Psoas muscle (tissue), 8 donors: ENCODE data around the gene CREB3L1. TPM values are rescaled to one million over a fixed set of nuclear protein-coding genes. Genes with fewer than 3 reads are reported as not detected.

Experiments
- ATAC-seq, 4 donors: fragments of 200-7000 bp; cut with Tn5 transposase; one replicate each; pipeline ENCODE4 v1.9.1; 2020; ENCODE audit warnings: moderate library complexity in 3 of 4, mild to moderate bottlenecking in 2 of 4
- DNase-seq, 2 donors: peaks; one replicate each; pipeline ENCODE4 v3.0.0-alpha.2; 2020
- H3K27ac ChIP-seq: fragments of 200-600 bp; one replicate; pipeline ENCODE4 v1.8.0; 2022
- H3K27me3 ChIP-seq, 3 donors: fragments of 200-600 bp in 1 of 3; one replicate each; pipeline versions ENCODE4 v1.6.1 to v1.8.0; 2013 to 2022; ENCODE audit warnings: low read length in 2 of 3, mild to moderate bottlenecking in 2 of 3, moderate library complexity in 1 of 3; ENCODE audit not compliant: insufficient read depth in 3 of 3
- H3K36me3 ChIP-seq, 2 donors: fragments of 200-600 bp in 1 of 2; one replicate each; pipeline versions ENCODE4 v1.6.1 to v1.8.0; 2013 to 2022; ENCODE audit warnings: low read depth in 1 of 2, mild to moderate bottlenecking in 1 of 2, moderate library complexity in 1 of 2; ENCODE audit not compliant: insufficient read depth in 1 of 2
- H3K4me1 ChIP-seq: fragments of 200-600 bp; one replicate; pipeline ENCODE4 v1.8.0; 2022
- H3K4me3 ChIP-seq: fragments of 200-600 bp; one replicate; pipeline ENCODE4 v1.8.0; 2022; ENCODE audit warnings: mild to moderate bottlenecking
- H3K9me3 ChIP-seq: fragments of 200-600 bp; one replicate; pipeline ENCODE4 v1.8.0; 2022
- CTCF ChIP-seq: fragments of 200-600 bp; IDR thresholded peaks from one replicate; pipeline ENCODE4 v1.8.0; 2022; ENCODE audit warnings: antibody characterized with exemption
- WGBS, 3 donors: extraction: QIAGEN DNeasy Blood & Tissue Kit; methylation state at CpG; one replicate each; pipeline versions ENCODE4 v1.1.6 to v1.1.7; 2013; 5-methylcytosine and 5-hydroxymethylcytosine counted together
- intact Hi-C, 2 donors: fragments of 100-400 bp; cut with DNase I; formaldehyde crosslinking; loops; one replicate each; pipeline versions ENCODE4 v1.11.0 to v1.14.2; 2022
- polyA plus RNA-seq, 3 donors: library from polyadenylated mRNA; stranded (reverse); fragments of 200-250 nt; gene quantifications; one replicate each; pipeline ENCODE4 v1.2.3, GENCODE V29; 2013
- total RNA-seq, 4 donors: library from RNA; stranded (reverse); fragmentation: NEBNext Ultra II Directional in 2 of 4; extraction: Animal tissue kit (Norgen Biotek cat#: 25700) in 2 of 4; gene quantifications; one replicate each; pipeline versions ENCODE4 v1.2.1 to v1.2.4, GENCODE V29; 2021 to 2023
- donor health status: healthy with polysubstance abuse.
- donor health status: DM: no; HTN: no; CAD: no; lungs with moderate emphysema.
- donor health status: Bipolar disorder and iron deficiency.
- donor health status: healthy.
- donor health status: DM: yes; HTN: yes; CAD: no.
- donor health status: DM: no; HTN: no; CAD: no.
- donor health status: DM: no; HTN: no; CAD: no.
- donor health status: DM: yes; HTN: yes; CAD: no.

Gene CREB3L1
- total and polyA plus RNA-seq, 7 donors = 1.4 to 6.9 (median 2.2) TPM

- ATAC-seq (no peak), DNase-seq (no peak)
- Histone ChIP-seq H3K27ac (peak overlapping the region; percentile 69), H3K4me3 (peak overlapping the region; percentile 50), H3K9me3 (no peaks in the 10 kb centered on the region), H3K4me1 (peaks cover 33% of the 10 kb centered on the region), H3K36me3 (no peaks in the 10 kb centered on the region), H3K27me3 (no peaks in the 10 kb centered on the region)
- intact Hi-C loops = loop anchor here (1.0 to 5.0 kb wide), 3 partner anchors 16 to 586 kb away; partner anchors contain the start of gene CSTPP1 (in 1 of the 2)
- 39 to 57% (median 40%) methylated on average over 5 of the region's 5 CpGs for WGBS, 3 donors
- TF ChIP-seq CTCF = no peak
These were observed 74.1 kb downstream of the CREB3L1 start for GRCh38 chr11:46351606-46352005.

GRCh38 chr11:46352063-46352841, 74.8 kb downstream of the CREB3L1 start:
- peaks cover 33% of the 10 kb centered on the region for H3K4me1 ChIP-seq
- DNase-seq (peak; percentile 73 to 88), ATAC-seq (peak; percentile 75 to 84 (median 78))
- 31 to 45% (median 42%) methylated on average over 27 to 33 of the region's 33 CpGs for WGBS, 3 donors
- no peaks in the 10 kb centered on the region for H3K27me3 ChIP-seq
- intact Hi-C loops = loop anchor here in 1 of 2 donors (1.0 to 5.0 kb wide), 2 partner anchors 15 to 585 kb away; partner anchors contain the start of gene CSTPP1
- TF ChIP-seq CTCF = peak; percentile 99
- H3K4me3 ChIP-seq = peak overlapping the region; percentile 50
- peak overlapping the region; percentile 69 for H3K27ac ChIP-seq
- H3K9me3 ChIP-seq = no peaks in the 10 kb centered on the region
- no peaks in the 10 kb centered on the region for H3K36me3 ChIP-seq

GRCh38 chr11:46353698-46354097, 76.2 kb downstream of the CREB3L1 start:
- no peak overlapping the region for H3K4me3 ChIP-seq
- intact Hi-C loops = loop anchor here in 1 of 2 donors (5.0 kb wide), 1 partner anchor 584 kb away; the partner anchor contains the start of gene CSTPP1
- no peak overlapping the region for H3K27ac ChIP-seq
- DNase-seq (no peak), ATAC-seq (no peak)
- WGBS, 3 donors = 62 to 68% (median 64%) methylated on average over 9 of the region's 9 CpGs
- H3K27me3 ChIP-seq = no peaks in the 10 kb centered on the region
- peaks cover 27% of the 10 kb centered on the region for H3K4me1 ChIP-seq
- no peak for TF ChIP-seq CTCF
- no peaks in the 10 kb centered on the region for H3K9me3 ChIP-seq
- H3K36me3 ChIP-seq = no peaks in the 10 kb centered on the region

- no peak overlapping the region for H3K27ac ChIP-seq
- no peaks in the 10 kb centered on the region for H3K9me3 ChIP-seq
- H3K4me3 ChIP-seq = no peak overlapping the region
- H3K27me3 ChIP-seq = no peaks in the 10 kb centered on the region
- peaks cover 19% of the 10 kb centered on the region for H3K4me1 ChIP-seq
- DNase-seq = peak in 1 of 2 donors; percentile 10
- WGBS, 3 donors = 81 to 91% (median 85%) methylated on average over 7 of the region's 7 CpGs
- ATAC-seq = no peak
- no peak for TF ChIP-seq CTCF
- intact Hi-C loops = no loop called here
- no peaks in the 10 kb centered on the region for H3K36me3 ChIP-seq
These were observed 79.5 kb downstream of the CREB3L1 start for GRCh38 chr11:46356924-46357482.
